ENCODE measurements around the gene FAT4. TPM values are rescaled to one million over a fixed set of nuclear protein-coding genes. Genes with fewer than 3 reads are reported as not detected.

FAT4 gene
- total and polyA plus RNA-seq, 2 of the 4 experiments (the other 2 are of a cell fraction), result 6.8 to 37.5 TPM

DNA sequence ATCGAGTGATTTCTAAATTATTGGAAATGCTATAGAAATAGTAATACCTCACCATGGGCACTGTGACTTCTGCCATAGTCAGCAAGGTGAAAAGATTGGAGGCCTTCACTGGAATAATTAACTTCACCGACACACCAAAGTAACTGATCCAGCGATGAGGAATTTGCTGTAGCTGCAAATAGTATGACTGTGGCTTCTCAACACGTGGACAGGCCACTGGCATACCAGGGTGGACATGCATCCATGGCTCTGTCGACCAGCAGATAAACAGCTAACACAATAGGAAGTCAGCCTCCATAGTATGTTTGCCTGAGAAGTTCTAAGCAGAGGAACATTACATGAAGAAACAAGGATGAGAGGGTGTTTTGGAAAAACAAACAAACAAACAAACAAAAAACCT lies 10.9 kb upstream of the FAT4 start:
- intact Hi-C loops (cut with micrococcal nuclease) (no loop called here), in situ Hi-C loops (cut with MboI; ENCODE audit: low sequenced_read_pairs) (loop anchor here (25.0 kb wide), 2 partner anchors 933 to 1108 kb away; no protein-coding TSS in a partner anchor), dilution Hi-C loops (cut with HindIII; ENCODE audit: low sequenced_read_pairs, unreplicated experiment) (no loop called here)
- H3K23ac ChIP-seq (ENCODE audit: low read depth, low read length), result no peak overlapping the region
- H2BK20ac ChIP-seq (ENCODE audit: low read depth, low read length), result no peak overlapping the region
- H4K8ac ChIP-seq (ENCODE audit: low read depth in 2 of 2, low read length in 2 of 2), result 0 out of 4 replicates have a peak overlapping the region, but pooled peaks of 1 of the 2 experiments have one; percentile 2
- H4K5ac ChIP-seq (ENCODE audit: low read depth, low read length), result no peak overlapping the region
- no peaks in the 10 kb centered on the region for H3K9me1 ChIP-seq (ENCODE audit: insufficient read depth, low read length)
- no peak overlapping the region for H3K56ac ChIP-seq (ENCODE audit: extremely low read depth, insufficient read depth, low read length)
- H3K4ac ChIP-seq (ENCODE audit: low read depth, low read length), result no peak overlapping the region
- WGBS, 2 experiments (ENCODE audit: extremely low coverage in 2 of 2, insufficient read length in 1 of 2), result no CpG with 5 or more reads among the region's 5 CpGs
- no peak overlapping the region for H3K9ac ChIP-seq (ENCODE audit: low read depth, low read length)
- CTCF ChIA-PET, result no interaction called here
- H3K9me3 ChIP-seq (ENCODE audit: control insufficient read depth, insufficient read depth, low read length), result no peaks in the 10 kb centered on the region
- no peak overlapping the region for H3K4me3 ChIP-seq (ENCODE audit: insufficient read depth, low read depth, low read length)
- no TSS peak for BruUV-seq (replicated peaks)
- H2AFZ ChIP-seq (replicated peaks; ENCODE audit: low read length, poor library complexity), result no peak overlapping the region
- no peak overlapping the region for H2BK15ac ChIP-seq (ENCODE audit: low read depth, low read length)
- ATAC-seq (ENCODE audit: low read depth), result no peak; the same call in 1 of the 2 replicates
- no peak overlapping the region for H3K27ac ChIP-seq (ENCODE audit: insufficient read depth, low read length)
- H3K36me3 ChIP-seq (ENCODE audit: control insufficient read depth, insufficient read depth, low read length), result no peaks in the 10 kb centered on the region
- no peak overlapping the region for H2BK120ac ChIP-seq (ENCODE audit: low read depth, low read length)
- H3K14ac ChIP-seq (replicated peaks; ENCODE audit: low read depth, low read length), result no peak overlapping the region
- DNase-seq, result no peak
- H3K18ac ChIP-seq (ENCODE audit: low read depth, low read length), result peak overlapping the region; percentile 2; the same call in 1 of the 2 replicates
- H3K79me1 ChIP-seq (ENCODE audit: low read depth in 1 of 2, low read length in 2 of 2), result no peaks in the 10 kb centered on the region
- no peak overlapping the region for H2AK9ac ChIP-seq (replicated peaks; ENCODE audit: low read depth, low read length, poor library complexity)
- no peaks in the 10 kb centered on the region for H4K20me1 ChIP-seq (ENCODE audit: insufficient read depth, low read length)
- no peak for TF ChIP-seq MXI1 (IDR thresholded peaks at IDR 0.05; ENCODE audit: borderline replicate concordance, low read depth, low read length)
- no peak for TF ChIP-seq RAD21 (IDR thresholded peaks at IDR 0.05; ENCODE audit: low read length)
- no peak for TF ChIP-seq NFE2L2 (IDR thresholded peaks at IDR 0.05; ENCODE audit: low read depth, low read length)
- TF ChIP-seq, protein P1, sequence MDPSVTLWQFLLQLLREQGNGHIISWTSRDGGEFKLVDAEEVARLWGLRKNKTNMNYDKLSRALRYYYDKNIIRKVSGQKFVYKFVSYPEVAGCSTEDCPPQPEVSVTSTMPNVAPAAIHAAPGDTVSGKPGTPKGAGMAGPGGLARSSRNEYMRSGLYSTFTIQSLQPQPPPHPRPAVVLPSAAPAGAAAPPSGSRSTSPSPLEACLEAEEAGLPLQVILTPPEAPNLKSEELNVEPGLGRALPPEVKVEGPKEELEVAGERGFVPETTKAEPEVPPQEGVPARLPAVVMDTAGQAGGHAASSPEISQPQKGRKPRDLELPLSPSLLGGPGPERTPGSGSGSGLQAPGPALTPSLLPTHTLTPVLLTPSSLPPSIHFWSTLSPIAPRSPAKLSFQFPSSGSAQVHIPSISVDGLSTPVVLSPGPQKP (IDR thresholded peaks at IDR 0.05; ENCODE audit: borderline replicate concordance, low read depth, low read length), result no peak
- TF ChIP-seq BHLHE40 (IDR thresholded peaks at IDR 0.05; ENCODE audit: low read depth, low read length), result no peak
- H3K4me1 ChIP-seq (ENCODE audit: control insufficient read depth, insufficient read depth, low read length), result peaks cover 3% of the 10 kb centered on the region; the same call in 1 of the 2 replicates
- H4K91ac ChIP-seq (ENCODE audit: insufficient read depth, low read depth, low read length), result no peak overlapping the region
- no peak overlapping the region for H2BK5ac ChIP-seq (ENCODE audit: low read depth, low read length, poor library complexity, severe bottlenecking)
- no peak overlapping the region for H3K4me2 ChIP-seq (ENCODE audit: low read depth, low read length)
- H3K27me3 ChIP-seq (ENCODE audit: control insufficient read depth, insufficient read depth, low read length), result no peaks in the 10 kb centered on the region
- no peak overlapping the region for H2AK5ac ChIP-seq (ENCODE audit: low read depth, low read length)
- POLR2A ChIA-PET (ENCODE audit: unreplicated experiment), result no interaction called here
